ENCODE data around the gene FAM185A.
"Not testable (repeated sequence)": the region's sequence is repeated elsewhere in the genome, so short reads cannot be mapped to it uniquely, and the experiment has no call there.

Gene FAM185A

GRCh38 chr7:102748605-102749444, at the start of gene FAM185A:
FAM185A (plus strand) TSS chr7:102748999; CDS start chr7:102749208, 209 bp downstream.
- peak; percentile 98 for DNase-seq

- not testable (repeated sequence) for DNase-seq
Observed at GRCh38 chr7:102713011-102713690, 35.6 kb upstream of the FAM185A start.

- not testable (repeated sequence) for DNase-seq
Observed at GRCh38 chr7:102713691-102714080, 35.1 kb upstream of the FAM185A start.

- DNase-seq: not testable (repeated sequence)
Observed at GRCh38 chr7:102714774-102715522, 33.9 kb upstream of the FAM185A start.

GRCh38 chr7:102715718-102716117, 33.1 kb upstream of the FAM185A start:
- not testable (repeated sequence) for DNase-seq

- DNase-seq: not testable (repeated sequence)
Observed at GRCh38 chr7:102718491-102718890, 30.3 kb upstream of the FAM185A start.

GRCh38 chr7:102726170-102726569, 22.6 kb upstream of the FAM185A start:
- DNase-seq: not testable (repeated sequence)

- DNase-seq: not testable (repeated sequence)
Observed at GRCh38 chr7:102729670-102730069, 19.1 kb upstream of the FAM185A start.

GRCh38 chr7:102730431-102730830, 18.4 kb upstream of the FAM185A start:
- not testable (repeated sequence) for DNase-seq

- DNase-seq: not testable (repeated sequence)
Observed at GRCh38 chr7:102742002-102742771, 6.6 kb upstream of the FAM185A start.

- not testable (repeated sequence) for DNase-seq
Observed at GRCh38 chr7:102743861-102744260, 4.9 kb upstream of the FAM185A start.

- DNase-seq: not testable (repeated sequence)
Observed at GRCh38 chr7:102745494-102746288, 3.1 kb upstream of the FAM185A start.

GRCh38 chr7:102749445-102749786, 617 bp downstream of the FAM185A start:
- DNase-seq: not testable (repeated sequence)

- not testable (repeated sequence) for DNase-seq
Observed at GRCh38 chr7:102758227-102758626, 9.4 kb downstream of the FAM185A start.

- not testable (repeated sequence) for DNase-seq
Observed at GRCh38 chr7:102759934-102760333, 11.1 kb downstream of the FAM185A start.

GRCh38 chr7:102761234-102761633, 12.4 kb downstream of the FAM185A start:
- not testable (repeated sequence) for DNase-seq

GRCh38 chr7:102763295-102763905, 14.6 kb downstream of the FAM185A start:
- not testable (repeated sequence) for DNase-seq

GRCh38 chr7:102769657-102770192, 20.9 kb downstream of the FAM185A start:
- DNase-seq: not testable (repeated sequence)

GRCh38 chr7:102770467-102770866, 21.7 kb downstream of the FAM185A start:
- DNase-seq: not testable (repeated sequence)

GRCh38 chr7:102776217-102776616, 27.4 kb downstream of the FAM185A start:
- not testable (repeated sequence) for DNase-seq

GRCh38 chr7:102778663-102779062, 29.9 kb downstream of the FAM185A start:
- not testable (repeated sequence) for DNase-seq

Data from NCI-H748 treated with DMSO at 0.1 percent for 48 hours (cell line).